Left lung (tissue), 10 donors: Measurements from ENCODE around the gene RHOC. TPM values are rescaled to one million over a fixed set of nuclear protein-coding genes. Genes with fewer than 3 reads are reported as not detected.

Experiments used
- ATAC-seq: fragments of 200-7000 bp; cut with Tn5 transposase; one replicate; pipeline ENCODE4 v1.9.1; 2020; ENCODE audit warnings: moderate library complexity
- DNase-seq, 4 donors: peaks; one replicate each; pipeline ENCODE4 v3.0.0-alpha.2; 2013 to 2020
- H3K27ac ChIP-seq, 2 donors: fragments of 200-600 bp; sonication (generic) in 1 of 2; one replicate each; pipeline versions ENCODE4 v1.5.0 to v1.8.0; 2020 to 2021
- H3K27me3 ChIP-seq, 2 donors: fragments of 200-600 bp; sonication (generic) in 1 of 2; one replicate each; pipeline versions ENCODE4 v1.5.0 to v1.8.0; 2020 to 2021
- H3K36me3 ChIP-seq, 2 donors: fragments of 200-600 bp; sonication (generic) in 1 of 2; one replicate each; pipeline versions ENCODE4 v1.5.0 to v1.8.0; 2020 to 2021
- H3K4me1 ChIP-seq, 2 donors: fragments of 200-600 bp; one replicate each; pipeline ENCODE4 v1.8.0; 2021
- H3K4me3 ChIP-seq, 2 donors: fragments of 200-600 bp; sonication (generic) in 1 of 2; one replicate each; pipeline versions ENCODE4 v1.5.0 to v1.8.0; 2020 to 2021; ENCODE audit warnings: mild to moderate bottlenecking in 1 of 2
- H3K9me3 ChIP-seq, 2 donors: fragments of 200-600 bp; sonication (generic) in 1 of 2; one replicate each; pipeline versions ENCODE4 v1.5.0 to v1.8.0; 2020 to 2021
- CTCF ChIP-seq, 2 donors: fragments of 200-600 bp; sonication (generic) in 1 of 2; IDR thresholded peaks; one replicate each; pipeline versions ENCODE4 v1.5.0 to v1.8.0; 2021; ENCODE audit warnings: antibody characterized with exemption in 2 of 2
- intact Hi-C, 2 donors: fragments of 100-400 bp; cut with DNase I; formaldehyde crosslinking; loops; one replicate each; pipeline versions ENCODE4 v1.11.2 to v1.14.2; 2022
- polyA plus RNA-seq, 6 donors: library from polyadenylated mRNA; unstranded; fragments of 120-200 nt; gene quantifications; one replicate each; pipeline ENCODE4 v1.2.1, GENCODE V29; 2013; ENCODE audit not compliant: insufficient read length in 6 of 6
- total RNA-seq, 2 donors: library from RNA; stranded (reverse); fragmentation: NEBNext Ultra II Directional; extraction: Animal tissue kit (Norgen Biotek cat#: 25700); gene quantifications; one replicate each; pipeline ENCODE4 v1.2.1, GENCODE V29; 2021
- donor health status: DM: no; HTN: yes; CAD: no.
- donor health status: DM: no; HTN: no; CAD: no.

The RHOC gene
- total and polyA plus RNA-seq, 8 donors = 195 to 259 (median 208) TPM

- Histone ChIP-seq H3K4me3 (peak overlapping the region; percentile 56 to 67), H3K27me3 (peaks cover 0 to 31% of the 10 kb centered on the region in 2 donors), H3K9me3 (no peaks in the 10 kb centered on the region), H3K36me3 (no peaks in the 10 kb centered on the region), H3K27ac (no peak overlapping the region), H3K4me1 (peaks cover 13 to 37% of the 10 kb centered on the region in 2 donors)
- intact Hi-C loops = loop anchor here in 1 of 2 donors (5.0 kb wide), 1 partner anchor 88 kb away; no protein-coding TSS in a partner anchor
- peak in 2 of 4 donors; percentile 55 to 88 for DNase-seq
- peak; percentile 0 for ATAC-seq
- TF ChIP-seq CTCF (IDR thresholded peaks at IDR 0.05) = no peak
These were observed 7.7 kb upstream of the RHOC start for GRCh38 chr1:112714313-112715263.

GRCh38 chr1:112713466-112714312 lies 6.8 kb upstream of the RHOC start:
- no peak for TF ChIP-seq CTCF (IDR thresholded peaks at IDR 0.05)
- intact Hi-C loops = no loop called here
- Histone ChIP-seq H3K4me3 (peak overlapping the region; percentile 56 to 67), H3K9me3 (no peaks in the 10 kb centered on the region), H3K27ac (no peak overlapping the region), H3K36me3 (no peaks in the 10 kb centered on the region), H3K4me1 (peaks cover 10 to 33% of the 10 kb centered on the region in 2 donors), H3K27me3 (peaks cover 0 to 22% of the 10 kb centered on the region in 2 donors)
- DNase-seq (peak in 1 of 4 donors; percentile 39), ATAC-seq (no peak)

DNA sequence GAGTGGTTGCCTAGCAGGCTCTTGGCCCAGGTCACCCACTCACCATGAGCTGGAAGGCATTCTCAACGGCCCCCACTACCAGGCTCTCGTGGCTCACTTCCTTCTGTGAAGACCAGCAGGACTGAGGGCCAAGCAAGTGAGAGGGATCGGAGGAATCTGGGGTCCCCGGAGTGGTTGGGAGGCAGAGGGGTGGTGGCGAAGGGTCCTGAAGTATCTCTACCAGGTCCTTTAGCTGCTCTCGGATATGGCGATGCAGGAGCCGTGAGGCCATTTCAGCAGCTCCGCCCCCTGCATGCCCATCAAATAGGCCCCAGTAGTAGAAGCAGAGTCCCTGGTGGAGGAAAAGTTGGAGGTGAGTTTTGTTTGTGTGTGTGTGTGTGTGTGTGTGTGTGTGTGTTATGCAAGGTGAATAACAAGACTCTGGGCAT lies 5.8 kb upstream of the RHOC start:
- intact Hi-C loops = no loop called here
- ATAC-seq = no peak
- no peaks in the 10 kb centered on the region for H3K36me3 ChIP-seq
- peak in 1 of 4 donors; percentile 31 for DNase-seq
- peaks cover 0 to 18% of the 10 kb centered on the region in 2 donors for H3K27me3 ChIP-seq
- TF ChIP-seq CTCF (IDR thresholded peaks at IDR 0.05) = no peak
- H3K4me1 ChIP-seq = peaks cover 9 to 31% of the 10 kb centered on the region in 2 donors
- no peaks in the 10 kb centered on the region for H3K9me3 ChIP-seq
- H3K4me3 ChIP-seq = no peak overlapping the region
- no peak overlapping the region for H3K27ac ChIP-seq

- intact Hi-C loops = no loop called here
These were observed 5.3 kb upstream of the RHOC start for GRCh38 chr1:112712191-112712590.

More at GRCh38 chr1:112712191-112712590, 5.3 kb upstream of the RHOC start:
- ATAC-seq (no peak), DNase-seq (no peak)
- no peaks in the 10 kb centered on the region for H3K36me3 ChIP-seq
- H3K27ac ChIP-seq = no peak overlapping the region
- H3K9me3 ChIP-seq = no peaks in the 10 kb centered on the region
- H3K4me1 ChIP-seq = peaks cover 13 to 36% of the 10 kb centered on the region in 2 donors
- no peak for TF ChIP-seq CTCF (IDR thresholded peaks at IDR 0.05)
- no peak overlapping the region for H3K4me3 ChIP-seq
- H3K27me3 ChIP-seq = peaks cover 0 to 22% of the 10 kb centered on the region in 2 donors
